ENCODE measurements around the gene NOPCHAP1.

DNA sequence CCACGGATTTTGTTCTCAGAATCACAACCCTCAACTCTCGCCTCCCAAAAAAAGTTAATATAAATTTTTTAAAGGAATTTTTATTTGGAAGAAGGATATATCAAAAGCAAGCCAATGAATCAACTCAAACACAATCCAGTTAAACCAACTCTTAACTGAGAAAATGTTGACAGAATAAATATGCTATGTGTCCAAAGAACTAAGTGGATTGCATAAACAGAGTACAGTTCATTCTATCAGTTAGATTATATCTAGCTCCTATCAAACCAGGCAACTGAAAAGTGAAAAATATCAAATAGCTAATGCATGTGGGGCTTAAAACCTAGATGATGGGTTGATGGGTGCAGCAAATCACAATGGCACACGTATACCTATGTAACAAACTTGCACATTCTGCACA lies 44.7 kb upstream of the NOPCHAP1 start:
- TF ChIP-seq, protein P1, sequence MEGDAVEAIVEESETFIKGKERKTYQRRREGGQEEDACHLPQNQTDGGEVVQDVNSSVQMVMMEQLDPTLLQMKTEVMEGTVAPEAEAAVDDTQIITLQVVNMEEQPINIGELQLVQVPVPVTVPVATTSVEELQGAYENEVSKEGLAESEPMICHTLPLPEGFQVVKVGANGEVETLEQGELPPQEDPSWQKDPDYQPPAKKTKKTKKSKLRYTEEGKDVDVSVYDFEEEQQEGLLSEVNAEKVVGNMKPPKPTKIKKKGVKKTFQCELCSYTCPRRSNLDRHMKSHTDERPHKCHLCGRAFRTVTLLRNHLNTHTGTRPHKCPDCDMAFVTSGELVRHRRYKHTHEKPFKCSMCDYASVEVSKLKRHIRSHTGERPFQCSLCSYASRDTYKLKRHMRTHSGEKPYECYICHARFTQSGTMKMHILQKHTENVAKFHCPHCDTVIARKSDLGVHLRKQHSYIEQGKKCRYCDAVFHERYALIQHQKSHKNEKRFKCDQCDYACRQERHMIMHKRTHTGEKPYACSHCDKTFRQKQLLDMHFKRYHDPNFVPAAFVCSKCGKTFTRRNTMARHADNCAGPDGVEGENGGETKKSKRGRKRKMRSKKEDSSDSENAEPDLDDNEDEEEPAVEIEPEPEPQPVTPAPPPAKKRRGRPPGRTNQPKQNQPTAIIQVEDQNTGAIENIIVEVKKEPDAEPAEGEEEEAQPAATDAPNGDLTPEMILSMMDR (IDR thresholded peaks at IDR 0.05; ENCODE audit: insufficient read depth, low read length), result no peak
- TF ChIP-seq POLR2AphosphoS5 (IDR thresholded peaks at IDR 0.05; ENCODE audit: low read depth) (no peak), SPI1 (IDR thresholded peaks at IDR 0.05; ENCODE audit: borderline replicate concordance, low read depth) (no peak)
